ENCODE data around the gene AGR3. TPM values are rescaled to one million over a fixed set of nuclear protein-coding genes. Genes with fewer than 3 reads are reported as not detected.

AGR3 gene
- total RNA-seq, 1 donor from 2014 or later, result not detected

- Histone ChIP-seq H3K79me2 (ENCODE audit: low read depth) (no peaks in the 10 kb centered on the region), H4K20me1 (ENCODE audit: low read depth) (no peaks in the 10 kb centered on the region), H2AFZ (replicated peaks) (no peak overlapping the region), H3K27me3 (no peaks in the 10 kb centered on the region), H3K4me3 (no peak overlapping the region), H3K36me3 (no peaks in the 10 kb centered on the region), H3F3A (ENCODE audit: low read depth) (no peaks in the 10 kb centered on the region), H3K9me3 (ENCODE audit: low read depth) (no peaks in the 10 kb centered on the region), H3K27ac (no peak overlapping the region), H3K4me1 (no peaks in the 10 kb centered on the region), H3K4me2 (no peak overlapping the region), H3K9ac (no peak overlapping the region)
- DNase-seq (ENCODE audit: low spot score), result no peak
- peaks cover 20% of the 10 kb centered on the region for H3K4me1 Mint-ChIP-seq
- H3K4me3 Mint-ChIP-seq, result no peak overlapping the region
- no peak for TF ChIP-seq EZH2 (IDR thresholded peaks at IDR 0.05)
- TF ChIP-seq, protein P1, sequence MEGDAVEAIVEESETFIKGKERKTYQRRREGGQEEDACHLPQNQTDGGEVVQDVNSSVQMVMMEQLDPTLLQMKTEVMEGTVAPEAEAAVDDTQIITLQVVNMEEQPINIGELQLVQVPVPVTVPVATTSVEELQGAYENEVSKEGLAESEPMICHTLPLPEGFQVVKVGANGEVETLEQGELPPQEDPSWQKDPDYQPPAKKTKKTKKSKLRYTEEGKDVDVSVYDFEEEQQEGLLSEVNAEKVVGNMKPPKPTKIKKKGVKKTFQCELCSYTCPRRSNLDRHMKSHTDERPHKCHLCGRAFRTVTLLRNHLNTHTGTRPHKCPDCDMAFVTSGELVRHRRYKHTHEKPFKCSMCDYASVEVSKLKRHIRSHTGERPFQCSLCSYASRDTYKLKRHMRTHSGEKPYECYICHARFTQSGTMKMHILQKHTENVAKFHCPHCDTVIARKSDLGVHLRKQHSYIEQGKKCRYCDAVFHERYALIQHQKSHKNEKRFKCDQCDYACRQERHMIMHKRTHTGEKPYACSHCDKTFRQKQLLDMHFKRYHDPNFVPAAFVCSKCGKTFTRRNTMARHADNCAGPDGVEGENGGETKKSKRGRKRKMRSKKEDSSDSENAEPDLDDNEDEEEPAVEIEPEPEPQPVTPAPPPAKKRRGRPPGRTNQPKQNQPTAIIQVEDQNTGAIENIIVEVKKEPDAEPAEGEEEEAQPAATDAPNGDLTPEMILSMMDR (IDR thresholded peaks at IDR 0.05), result no peak
- no peak for TF ChIP-seq EZH2phosphoT487 (IDR thresholded peaks at IDR 0.05)
- peaks cover 2% of the 10 kb centered on the region for H3K27me3 Mint-ChIP-seq (ENCODE audit: insufficient read depth, low read depth)
- peaks cover 6% of the 10 kb centered on the region for H3K9me3 Mint-ChIP-seq
- H3K27ac Mint-ChIP-seq, result no peak overlapping the region
- peaks cover 2% of the 10 kb centered on the region for H3K36me3 Mint-ChIP-seq
Observed at GRCh38 chr7:16818732-16819131, 63.1 kb downstream of the AGR3 start.

DNA sequence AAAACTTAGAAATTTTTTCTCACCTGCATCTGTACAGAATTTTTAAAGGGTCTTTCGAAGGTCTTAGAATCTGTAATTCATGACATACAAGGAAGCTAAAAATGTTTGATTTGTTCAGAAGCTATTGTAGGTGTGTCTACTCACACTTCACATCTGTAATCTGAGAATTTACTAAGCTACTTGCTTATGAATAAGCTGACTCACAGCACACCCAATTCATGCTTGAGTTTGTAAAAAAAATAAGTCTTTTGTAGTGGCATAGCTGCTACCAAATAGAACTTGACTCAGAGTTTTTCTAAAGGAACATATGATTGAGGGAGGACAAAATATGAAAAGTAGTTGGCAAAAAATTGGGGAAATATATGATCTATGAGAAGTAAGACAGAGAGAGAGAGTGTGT, 64.2 kb downstream of the AGR3 start:
- Mint-ChIP-seq H3K4me1 (peaks cover 20% of the 10 kb centered on the region), H3K27me3 (ENCODE audit: insufficient read depth, low read depth) (peaks cover 2% of the 10 kb centered on the region), H3K9me3 (peaks cover 6% of the 10 kb centered on the region), H3K36me3 (peaks cover 2% of the 10 kb centered on the region), H3K27ac (no peak overlapping the region), H3K4me3 (no peak overlapping the region)
- no peak overlapping the region for H3K9ac ChIP-seq
- H3K36me3 ChIP-seq, result no peaks in the 10 kb centered on the region
- H3K27me3 ChIP-seq, result no peaks in the 10 kb centered on the region
- no peak overlapping the region for H3K4me3 ChIP-seq
- H2AFZ ChIP-seq (replicated peaks), result no peak overlapping the region
- TF ChIP-seq, protein P1 (IDR thresholded peaks at IDR 0.05), result no peak
- no peak for TF ChIP-seq EZH2phosphoT487 (IDR thresholded peaks at IDR 0.05)
- no peak for TF ChIP-seq EZH2 (IDR thresholded peaks at IDR 0.05)
- no peaks in the 10 kb centered on the region for H4K20me1 ChIP-seq (ENCODE audit: low read depth)
- no peak for DNase-seq (ENCODE audit: low spot score)
- H3F3A ChIP-seq (ENCODE audit: low read depth), result no peaks in the 10 kb centered on the region
- H3K4me2 ChIP-seq, result no peak overlapping the region
- no peaks in the 10 kb centered on the region for H3K79me2 ChIP-seq (ENCODE audit: low read depth)
- no peak overlapping the region for H3K27ac ChIP-seq
- no peaks in the 10 kb centered on the region for H3K9me3 ChIP-seq (ENCODE audit: low read depth)
- H3K4me1 ChIP-seq, result no peaks in the 10 kb centered on the region

GRCh38 chr7:16816824-16817223, 65.0 kb downstream of the AGR3 start:
- Mint-ChIP-seq H3K4me1 (peaks cover 20% of the 10 kb centered on the region), H3K27ac (no peak overlapping the region), H3K9me3 (peaks cover 6% of the 10 kb centered on the region), H3K36me3 (peaks cover 2% of the 10 kb centered on the region), H3K27me3 (ENCODE audit: insufficient read depth, low read depth) (peaks cover 2% of the 10 kb centered on the region), H3K4me3 (no peak overlapping the region)
- Histone ChIP-seq H2AFZ (replicated peaks) (peak overlapping the region; percentile 71), H3K4me1 (no peaks in the 10 kb centered on the region), H3K36me3 (no peaks in the 10 kb centered on the region), H4K20me1 (ENCODE audit: low read depth) (no peaks in the 10 kb centered on the region), H3F3A (ENCODE audit: low read depth) (no peaks in the 10 kb centered on the region), H3K9me3 (ENCODE audit: low read depth) (no peaks in the 10 kb centered on the region), H3K27me3 (no peaks in the 10 kb centered on the region), H3K9ac (no peak overlapping the region), H3K4me3 (no peak overlapping the region), H3K27ac (no peak overlapping the region), H3K79me2 (ENCODE audit: low read depth) (no peaks in the 10 kb centered on the region), H3K4me2 (no peak overlapping the region)
- TF ChIP-seq, protein P1 (IDR thresholded peaks at IDR 0.05), result no peak
- DNase-seq (ENCODE audit: low spot score), result no peak

Data from neural progenitor cell (in vitro differentiated cells).